Measurements from ENCODE around the gene PROP1.
A peak's percentile ranks its signal among the peaks of the same experiment; 100 is the strongest.
"Not testable (repeated sequence)": the region's sequence is repeated elsewhere in the genome, so short reads cannot be mapped to it uniquely, and the experiment has no call there.

PROP1 gene

GRCh38 chr5:177982072-177982727 lies 13.8 kb downstream of the PROP1 start:
- DNase-seq = peak in 1 of 2 experiments; percentile 33

- DNase-seq = no peak
Measured at GRCh38 chr5:177981296-177982071, 14.6 kb downstream of the PROP1 start.

GRCh38 chr5:177980743-177981151 lies 15.3 kb downstream of the PROP1 start:
- DNase-seq = no peak

- DNase-seq = not testable (repeated sequence)
Measured at GRCh38 chr5:177977600-177977999, 18.4 kb downstream of the PROP1 start.

- DNase-seq = no peak
Measured at GRCh38 chr5:177973066-177973635, 22.9 kb downstream of the PROP1 start.

GRCh38 chr5:177972613-177973012 lies 23.4 kb downstream of the PROP1 start:
- no peak for DNase-seq

- DNase-seq = not testable (repeated sequence)
Measured at GRCh38 chr5:177972014-177972413, 24.0 kb downstream of the PROP1 start.

GRCh38 chr5:177968661-177969211 lies 27.3 kb downstream of the PROP1 start:
- no peak for DNase-seq

- DNase-seq = no peak
Measured at GRCh38 chr5:177967221-177967887, 28.7 kb downstream of the PROP1 start.

GRCh38 chr5:177966839-177967166 lies 29.2 kb downstream of the PROP1 start:
- no peak for DNase-seq

GRCh38 chr5:177966009-177966838 lies 29.8 kb downstream of the PROP1 start:
- no peak for DNase-seq

GRCh38 chr5:177964471-177964870 lies 31.6 kb downstream of the PROP1 start:
- DNase-seq = no peak

- DNase-seq = no peak
Measured at GRCh38 chr5:177963966-177964365, 32.1 kb downstream of the PROP1 start.

- no peak for DNase-seq
Measured at GRCh38 chr5:177959315-177959714, 36.7 kb downstream of the PROP1 start.

GRCh38 chr5:177958696-177959095 lies 37.3 kb downstream of the PROP1 start:
- DNase-seq = no peak

- DNase-seq = no peak
Measured at GRCh38 chr5:177957241-177957640, 38.8 kb downstream of the PROP1 start.

GRCh38 chr5:177953101-177953500 lies 42.9 kb downstream of the PROP1 start:
- DNase-seq = not testable (repeated sequence)

GRCh38 chr5:177949656-177950055 lies 46.4 kb downstream of the PROP1 start:
- not testable (repeated sequence) for DNase-seq

GRCh38 chr5:177949065-177949464 lies 47.0 kb downstream of the PROP1 start:
- not testable (repeated sequence) for DNase-seq

GRCh38 chr5:177947912-177948311 lies 48.1 kb downstream of the PROP1 start:
- DNase-seq = peak; percentile 19 to 26

GRCh38 chr5:177945601-177946283 lies 50.3 kb downstream of the PROP1 start:
- not testable (repeated sequence) for DNase-seq

- not testable (repeated sequence) for DNase-seq
Measured at GRCh38 chr5:177945145-177945544, 50.9 kb downstream of the PROP1 start.
